Measurements from ENCODE around the gene NAPA. TPM values are rescaled to one million over a fixed set of nuclear protein-coding genes. Genes with fewer than 3 reads are reported as not detected.

The NAPA gene
- total RNA-seq, 1 donor from 2014 or later = 68.7 TPM

- DNase-seq (ENCODE audit: low spot score) = peak; percentile 69
- no peaks in the 10 kb centered on the region for H3K36me3 Mint-ChIP-seq (ENCODE audit: low read depth)
- H3K27me3 Mint-ChIP-seq (ENCODE audit: insufficient read depth) = peaks cover 59% of the 10 kb centered on the region
- intact Hi-C loops (cut with micrococcal nuclease) = loop anchor here (1.0 to 2.0 kb wide), 2 partner anchors 19 to 37 kb away; partner anchors contain the start of gene KPTN
- peaks cover 44% of the 10 kb centered on the region for H3K4me1 Mint-ChIP-seq (ENCODE audit: low read depth)
- peak overlapping the region; percentile 58 for H3K4me3 Mint-ChIP-seq
- no peaks in the 10 kb centered on the region for H3K9me3 Mint-ChIP-seq
- H3K27ac Mint-ChIP-seq = peak overlapping the region; percentile 56
These were observed 67.1 kb downstream of the NAPA start for GRCh38 chr19:47447470-47448359.

GRCh38 chr19:47446534-47447469 lies 68.1 kb downstream of the NAPA start:
- peak; percentile 15 for DNase-seq (ENCODE audit: low spot score)
- Mint-ChIP-seq H3K27ac (peak overlapping the region; percentile 56), H3K27me3 (ENCODE audit: insufficient read depth) (peaks cover 62% of the 10 kb centered on the region), H3K4me1 (ENCODE audit: low read depth) (peaks cover 44% of the 10 kb centered on the region), H3K4me3 (peak overlapping the region; percentile 64), H3K36me3 (ENCODE audit: low read depth) (no peaks in the 10 kb centered on the region), H3K9me3 (no peaks in the 10 kb centered on the region)
- intact Hi-C loops (cut with micrococcal nuclease) = loop anchor here (1.0 to 2.0 kb wide), 2 partner anchors 19 to 38 kb away; partner anchors contain the start of gene KPTN

GRCh38 chr19:47445937-47446402 lies 68.9 kb downstream of the NAPA start:
- peaks cover 44% of the 10 kb centered on the region for H3K4me1 Mint-ChIP-seq (ENCODE audit: low read depth)
- H3K9me3 Mint-ChIP-seq = no peaks in the 10 kb centered on the region
- H3K36me3 Mint-ChIP-seq (ENCODE audit: low read depth) = no peaks in the 10 kb centered on the region
- peak overlapping the region; percentile 62 for H3K27ac Mint-ChIP-seq
- peak overlapping the region; percentile 64 for H3K4me3 Mint-ChIP-seq
- peak; percentile 62 for DNase-seq (ENCODE audit: low spot score)
- intact Hi-C loops (cut with micrococcal nuclease) = loop anchor here (2.0 kb wide), 1 partner anchor 39 kb away; the partner anchor contains the start of gene KPTN
- H3K27me3 Mint-ChIP-seq (ENCODE audit: insufficient read depth) = peaks cover 60% of the 10 kb centered on the region

GRCh38 chr19:47445527-47445926 lies 69.3 kb downstream of the NAPA start:
- peak overlapping the region; percentile 64 for H3K4me3 Mint-ChIP-seq

GRCh38 chr19:47444388-47444821 lies 70.5 kb downstream of the NAPA start:
- peaks cover 44% of the 10 kb centered on the region for H3K4me1 Mint-ChIP-seq (ENCODE audit: low read depth)
- no peaks in the 10 kb centered on the region for H3K36me3 Mint-ChIP-seq (ENCODE audit: low read depth)
- peak overlapping the region; percentile 3 for H3K4me3 Mint-ChIP-seq
- peaks cover 49% of the 10 kb centered on the region for H3K27me3 Mint-ChIP-seq (ENCODE audit: insufficient read depth)
- H3K9me3 Mint-ChIP-seq = no peaks in the 10 kb centered on the region
- DNase-seq (ENCODE audit: low spot score) = peak; percentile 25
- no peak overlapping the region for H3K27ac Mint-ChIP-seq
- intact Hi-C loops (cut with micrococcal nuclease) = no loop called here

More at GRCh38 chr19:47445527-47445926, 69.3 kb downstream of the NAPA start:
- intact Hi-C loops (cut with micrococcal nuclease) = no loop called here
- Mint-ChIP-seq H3K27ac (peak overlapping the region; percentile 62), H3K36me3 (ENCODE audit: low read depth) (no peaks in the 10 kb centered on the region), H3K4me1 (ENCODE audit: low read depth) (peaks cover 44% of the 10 kb centered on the region), H3K27me3 (ENCODE audit: insufficient read depth) (peaks cover 59% of the 10 kb centered on the region), H3K9me3 (no peaks in the 10 kb centered on the region)
- DNase-seq (ENCODE audit: low spot score) = no peak

GRCh38 chr19:47443331-47443730 lies 71.5 kb downstream of the NAPA start:
- no peak for DNase-seq (ENCODE audit: low spot score)
- no peaks in the 10 kb centered on the region for H3K9me3 Mint-ChIP-seq
- peaks cover 44% of the 10 kb centered on the region for H3K4me1 Mint-ChIP-seq (ENCODE audit: low read depth)
- no peak overlapping the region for H3K27ac Mint-ChIP-seq
- no peaks in the 10 kb centered on the region for H3K36me3 Mint-ChIP-seq (ENCODE audit: low read depth)
- no peak overlapping the region for H3K4me3 Mint-ChIP-seq
- peaks cover 45% of the 10 kb centered on the region for H3K27me3 Mint-ChIP-seq (ENCODE audit: insufficient read depth)
- intact Hi-C loops (cut with micrococcal nuclease) = no loop called here

GRCh38 chr19:47438793-47439220 lies 76.1 kb downstream of the NAPA start:
- no peak overlapping the region for H3K27ac Mint-ChIP-seq

More at GRCh38 chr19:47438793-47439220, 76.1 kb downstream of the NAPA start:
- Mint-ChIP-seq H3K4me1 (ENCODE audit: low read depth) (peaks cover 29% of the 10 kb centered on the region), H3K9me3 (no peaks in the 10 kb centered on the region), H3K36me3 (ENCODE audit: low read depth) (no peaks in the 10 kb centered on the region), H3K27me3 (ENCODE audit: insufficient read depth) (peaks cover 25% of the 10 kb centered on the region), H3K4me3 (no peak overlapping the region)
- intact Hi-C loops (cut with micrococcal nuclease) = loop anchor here (5.0 kb wide), 1 partner anchor 168 kb away; the partner anchor contains the start of gene BICRA
- DNase-seq (ENCODE audit: low spot score) = no peak

Other genes starting within 250 kb of the NAPA start
- gene INAFM1, start 240.2 kb downstream of the NAPA start, total RNA-seq = 9.3 and 10.2 TPM in 2 replicates
- gene C5AR1, start 205.2 kb downstream of the NAPA start, total RNA-seq = 1.4 and 1.5 TPM in 2 replicates
- gene C5AR2, start 182.9 kb downstream of the NAPA start, total RNA-seq = not detected in 2 replicates
- gene DHX34, start 165.7 kb downstream of the NAPA start, total RNA-seq = 31.1 and 33.9 TPM in 2 replicates
- not detected in 2 replicates for gene MEIS3, start 95.5 kb downstream of the NAPA start, total RNA-seq
- gene SLC8A2, start 43.2 kb downstream of the NAPA start, total RNA-seq = 0.05 TPM in 1 of 2 replicates, not detected in the other
- 9.6 and 10.8 TPM in 2 replicates for gene KPTN, start 30.8 kb downstream of the NAPA start, total RNA-seq
- 0.05 and 0.39 TPM in 2 replicates for gene ZNF541, start 58.1 kb upstream of the NAPA start, total RNA-seq
- gene BICRA, start 94.1 kb upstream of the NAPA start, total RNA-seq = 13.0 and 13.5 TPM in 2 replicates
- 0.29 and 0.54 TPM in 2 replicates for gene EHD2, start 198.4 kb upstream of the NAPA start, total RNA-seq
- 206 and 211 TPM in 2 replicates for gene NOP53, start 230.5 kb upstream of the NAPA start, total RNA-seq

Measured in activated T-helper 1 cell treated with anti-CD3 and anti-CD28 coated beads, Interleukin-12 subunit alpha, Interleukin-12 subunit beta, Interleukin-2, Interleukin-4 antibody, amounts not matched to agents 30 ng/mL and 10 ng/mL and 1 ng/mL, durations not matched to agents 14 hours and 24 hours and 36 hours (primary cell).